ENCODE data around the gene PPIL1.

Gene PPIL1

GRCh38 chr6:36888115-36888643 is 13.6 kb upstream of the PPIL1 start:
- TF ChIP-seq CTCF (conservative IDR thresholded peaks at IDR 0.05), result no peak
- no peak overlapping the region for H3K27ac ChIP-seq

GRCh38 chr6:36886950-36887618 is 12.5 kb upstream of the PPIL1 start:
- no peak overlapping the region for H3K27ac ChIP-seq
- no peak for TF ChIP-seq CTCF (conservative IDR thresholded peaks at IDR 0.05)

GRCh38 chr6:36885461-36886401 is 11.1 kb upstream of the PPIL1 start, which contains the start of gene C6orf89:
Gene C6orf89, plus strand, starts transcription at chr6:36885952. Its CDS starts 13,493 bp downstream, at chr6:36899445.
- TF ChIP-seq CTCF (conservative IDR thresholded peaks at IDR 0.05), result peak; percentile 87
- peak within 1 kb of the TSS; percentile 79 for H3K27ac ChIP-seq

GRCh38 chr6:36884610-36885009 is 10.0 kb upstream of the PPIL1 start:
- H3K27ac ChIP-seq, result peak overlapping the region; percentile 79
- no peak for TF ChIP-seq CTCF (conservative IDR thresholded peaks at IDR 0.05)

GRCh38 chr6:36875250-36875633 is 639 bp upstream of the PPIL1 start:
- peak overlapping the region; percentile 94 for H3K27ac ChIP-seq
- no peak for TF ChIP-seq CTCF (conservative IDR thresholded peaks at IDR 0.05)

GRCh38 chr6:36873612-36874442 is 776 bp downstream of the PPIL1 start:
- peak overlapping the region; percentile 94 for H3K27ac ChIP-seq
- TF ChIP-seq CTCF (conservative IDR thresholded peaks at IDR 0.05), result peak; percentile 46

Measured in VCaP (cell line).